HG03378 (cell line): Measurements from ENCODE around the gene NT5C.

Experiments used
- ATAC-seq: cut with Tn5 transposase; IDR thresholded peaks from one replicate; pipeline ENCODE4 v1.9.1; 2021; ENCODE audit warnings: mild to moderate bottlenecking, moderate library complexity; ENCODE audit not compliant: unreplicated experiment

The NT5C gene

DNA sequence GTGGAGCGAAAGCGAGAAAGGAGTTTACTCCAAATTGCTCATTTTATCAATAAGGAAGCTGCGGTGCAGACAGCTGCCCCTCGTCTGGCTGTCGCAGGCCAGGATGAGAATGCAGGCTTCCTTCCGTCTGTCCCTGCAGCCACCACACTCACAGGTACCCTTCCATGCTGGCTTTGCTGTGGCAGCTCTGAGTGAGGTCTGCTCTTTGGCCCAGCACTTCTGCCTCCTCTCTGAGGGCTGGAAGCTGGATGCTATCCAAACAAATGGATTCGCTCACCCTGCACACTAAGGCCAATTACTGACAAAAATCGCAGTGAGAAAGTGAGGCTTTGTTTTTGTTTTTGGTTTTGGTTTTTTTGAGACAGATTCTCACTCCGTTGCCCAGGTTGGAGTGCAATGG lies 14.8 kb downstream of the NT5C start:
- ATAC-seq, result no peak

DNA sequence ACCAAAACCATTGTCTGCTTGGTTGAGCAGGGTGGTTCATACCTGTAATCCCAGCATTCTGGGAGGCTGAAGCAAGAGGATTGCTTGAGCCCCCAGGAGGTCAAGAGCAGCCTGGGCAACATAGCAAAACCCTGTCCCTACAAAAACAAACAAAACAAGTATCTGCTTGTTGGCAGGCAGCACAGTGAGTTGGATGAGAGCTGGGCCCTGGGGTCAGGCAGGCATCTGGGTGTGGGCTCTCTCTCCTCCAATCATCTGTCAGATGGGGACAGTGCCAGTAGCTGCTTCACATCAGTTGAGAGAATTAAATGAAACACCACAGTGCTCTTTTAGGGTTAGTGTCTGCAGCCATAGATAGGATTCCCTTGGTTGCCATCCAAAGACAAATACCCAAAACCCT lies 16.0 kb downstream of the NT5C start:
- no peak for ATAC-seq

DNA sequence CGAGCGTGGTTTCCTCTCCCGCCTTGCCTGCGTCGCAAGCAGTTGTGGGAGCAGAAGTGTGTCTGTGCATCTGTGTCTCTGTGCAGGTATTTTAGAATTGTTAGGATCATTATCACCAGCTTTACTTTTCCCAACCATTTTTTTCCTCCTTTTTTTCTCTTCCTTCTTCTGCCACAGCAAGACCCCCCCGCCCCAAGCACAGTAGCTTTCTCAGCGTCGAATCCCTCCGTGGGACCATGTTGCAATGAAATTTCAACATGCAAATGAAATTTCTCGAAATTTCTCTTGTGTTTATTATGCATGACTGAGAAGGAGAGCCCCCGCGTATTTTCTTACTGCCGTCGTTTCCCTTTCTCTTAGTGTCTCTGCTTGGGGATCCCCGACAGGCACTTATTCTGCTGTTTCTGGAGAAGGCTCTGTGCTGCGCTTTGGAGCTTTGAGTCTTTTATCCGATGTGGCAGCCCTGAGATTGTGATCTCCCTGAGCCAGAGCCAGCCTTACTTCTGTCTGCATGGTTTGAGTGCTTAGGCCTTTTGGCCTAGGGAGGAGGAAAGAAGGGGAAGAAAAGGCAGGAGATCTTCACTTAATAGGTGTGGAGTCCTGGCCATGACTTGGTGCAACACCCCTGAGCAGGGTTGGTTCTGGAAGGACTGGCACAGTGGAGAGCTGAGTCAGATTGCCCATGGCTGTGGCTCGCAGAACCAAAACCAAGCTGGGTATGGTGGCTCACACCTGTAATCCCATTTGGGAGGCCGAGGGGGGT lies 16.8 kb downstream of the NT5C start:
- ATAC-seq, result no peak

DNA sequence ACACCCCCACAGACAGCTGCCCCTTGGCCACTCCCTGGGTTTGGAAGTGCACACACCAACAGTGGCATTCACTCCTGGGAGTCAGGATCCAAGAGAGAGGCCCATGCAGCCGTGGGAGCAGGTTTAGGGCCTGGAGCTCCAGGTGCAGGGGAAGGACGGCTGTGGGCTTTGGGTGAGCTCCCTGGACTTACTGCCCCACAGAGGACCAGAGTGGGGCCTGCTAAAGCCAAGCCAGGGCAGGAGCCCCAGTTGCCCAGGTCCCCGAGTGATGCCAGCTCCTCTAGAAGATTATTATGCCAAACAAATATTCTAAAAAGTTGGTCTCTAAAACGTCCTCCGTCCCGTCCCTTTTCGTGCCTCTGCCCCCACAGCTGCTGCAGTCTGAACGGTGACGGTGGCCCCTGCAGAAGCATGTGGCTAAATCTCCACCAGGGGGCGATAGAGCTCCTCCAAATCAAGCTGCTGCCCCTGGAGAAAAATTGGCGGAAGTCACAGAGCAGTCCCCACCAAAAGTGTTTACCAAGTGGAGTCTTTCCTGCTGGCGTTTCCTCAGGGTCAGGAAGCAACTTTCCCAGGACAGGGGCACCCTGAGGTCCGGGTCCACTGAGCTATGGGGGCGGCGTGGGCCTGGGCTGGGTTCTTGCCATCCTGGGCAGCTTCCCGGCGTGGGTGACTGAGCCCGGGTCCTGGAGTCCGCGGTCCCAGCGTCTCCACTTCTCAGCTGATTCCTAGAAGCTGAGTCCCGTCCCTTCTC lies 17.6 kb downstream of the NT5C start:
- ATAC-seq, result no peak

DNA sequence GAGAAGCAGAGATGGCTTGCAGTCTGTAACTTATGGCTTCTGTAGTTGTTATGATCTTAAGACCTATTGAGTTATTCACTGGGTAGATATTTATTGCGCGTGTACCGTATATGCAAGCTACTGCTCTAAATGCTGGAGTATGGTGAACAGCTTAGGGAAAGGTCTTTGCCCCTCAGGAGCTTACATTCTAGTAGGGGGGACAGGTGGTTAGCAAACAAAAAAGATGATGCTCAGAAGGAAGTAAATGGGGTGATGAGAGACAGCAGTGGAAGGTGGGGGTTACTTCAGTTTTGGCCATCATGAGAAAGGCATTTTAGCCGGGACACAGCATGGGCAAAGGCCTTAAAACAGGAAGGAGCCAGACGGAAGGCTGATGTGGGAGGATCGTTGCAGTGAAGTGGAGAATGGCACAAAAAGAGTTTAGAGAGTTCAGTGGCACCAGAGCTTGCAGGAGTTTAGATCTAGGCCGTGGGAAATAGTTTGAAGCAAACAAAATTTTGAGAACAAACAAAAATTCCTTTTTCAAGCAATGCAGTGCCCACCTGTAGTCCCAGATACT lies 19.7 kb downstream of the NT5C start:
- ATAC-seq, result no peak

DNA sequence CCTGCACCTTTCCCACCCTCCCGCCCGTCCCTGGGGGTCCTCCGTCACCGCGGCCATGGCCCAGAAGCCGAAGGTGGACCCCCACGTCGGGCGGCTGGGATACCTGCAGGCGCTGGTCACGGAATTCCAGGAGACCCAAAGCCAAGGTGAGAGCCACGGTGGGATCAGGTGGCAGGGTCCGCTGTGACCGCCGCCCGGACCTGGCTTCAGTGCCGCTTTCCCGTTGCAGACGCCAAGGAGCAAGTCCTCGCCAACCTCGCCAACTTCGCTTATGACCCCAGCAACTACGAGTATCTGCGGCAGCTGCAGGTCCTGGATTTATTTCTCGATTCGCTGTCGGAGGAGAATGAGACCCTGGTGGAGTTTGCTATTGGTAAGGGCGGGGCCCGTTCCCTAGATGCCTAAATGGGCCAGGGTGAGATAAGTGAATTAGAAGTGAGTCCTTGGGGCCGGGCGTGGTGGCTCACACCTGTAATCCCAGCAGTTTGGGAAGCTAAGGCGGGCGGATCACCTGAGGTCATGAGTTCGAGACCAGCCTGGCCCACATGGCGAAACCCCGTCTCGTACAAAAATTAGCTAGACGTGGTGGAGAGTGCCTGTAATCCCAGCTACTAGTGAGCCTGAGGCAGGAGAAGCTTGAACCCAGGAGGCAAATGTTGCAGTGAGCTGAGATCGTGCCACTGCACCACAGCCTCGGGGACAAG lies 21.2 kb downstream of the NT5C start:
- no peak for ATAC-seq

DNA sequence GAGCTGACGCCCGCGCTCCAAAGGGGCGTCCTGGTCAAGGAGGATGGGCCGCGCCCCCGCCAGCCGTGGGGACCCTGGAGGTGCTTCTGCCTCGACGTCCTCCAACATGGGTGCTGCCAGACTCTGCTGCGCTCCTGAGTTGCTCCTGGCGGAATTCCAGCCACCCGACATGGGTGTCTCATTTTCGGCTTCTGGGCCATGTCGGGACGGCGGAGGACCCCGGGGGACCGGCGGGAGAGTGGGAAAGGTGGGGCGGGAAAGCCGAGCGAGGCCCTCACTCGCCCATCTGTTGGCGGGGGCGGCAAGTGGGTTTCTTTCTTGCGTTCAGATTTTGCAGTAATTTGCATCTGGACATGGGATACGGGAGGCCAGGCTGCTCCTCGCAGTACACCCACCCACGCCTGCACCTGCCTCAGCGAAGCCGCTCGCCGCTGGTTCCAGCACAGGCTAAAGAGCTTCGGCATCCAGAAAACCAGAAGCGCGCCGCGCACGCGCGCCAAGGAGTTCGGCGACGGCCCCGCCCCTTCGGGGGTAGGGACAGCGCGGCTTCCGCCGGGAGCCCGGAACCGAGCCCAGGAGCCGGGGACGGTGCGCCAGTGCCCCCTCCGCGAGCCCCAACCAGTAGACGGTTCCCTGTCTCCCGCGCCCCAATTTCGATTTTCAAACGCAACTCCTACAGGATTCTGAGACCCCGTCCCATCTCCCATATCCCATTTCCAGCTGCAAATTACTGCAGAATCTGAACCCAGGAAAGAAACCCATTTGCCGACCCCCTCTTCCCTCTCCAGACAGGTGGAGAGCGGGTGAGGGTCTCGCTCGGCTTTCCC lies 21.9 kb downstream of the NT5C start, which contains the start of gene ARMC7:
TSS of gene ARMC7 (plus strand) at position 563 of the 827 bp plus-strand sequence. CDS start 320 bp downstream, outside the sequence.
- ATAC-seq, result peak; percentile 44

DNA sequence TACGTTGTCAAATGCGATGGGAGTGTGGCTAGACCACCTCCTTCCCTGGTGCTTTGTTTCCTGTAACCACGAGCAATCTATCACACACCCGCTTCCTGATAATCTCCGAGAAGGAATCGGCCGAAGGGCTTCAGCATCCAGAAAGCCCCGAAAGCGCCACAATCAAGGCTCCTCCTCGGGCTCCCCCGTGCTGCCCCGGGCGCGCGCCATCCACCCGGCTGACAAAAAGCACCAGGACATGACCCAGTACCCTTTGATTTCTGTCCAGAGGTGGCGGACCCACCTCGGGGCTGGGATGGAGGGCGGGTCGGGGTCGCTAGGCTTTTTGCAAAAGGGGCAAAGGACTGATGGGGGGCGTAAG lies 22.5 kb downstream of the NT5C start:
- no peak for ATAC-seq

DNA sequence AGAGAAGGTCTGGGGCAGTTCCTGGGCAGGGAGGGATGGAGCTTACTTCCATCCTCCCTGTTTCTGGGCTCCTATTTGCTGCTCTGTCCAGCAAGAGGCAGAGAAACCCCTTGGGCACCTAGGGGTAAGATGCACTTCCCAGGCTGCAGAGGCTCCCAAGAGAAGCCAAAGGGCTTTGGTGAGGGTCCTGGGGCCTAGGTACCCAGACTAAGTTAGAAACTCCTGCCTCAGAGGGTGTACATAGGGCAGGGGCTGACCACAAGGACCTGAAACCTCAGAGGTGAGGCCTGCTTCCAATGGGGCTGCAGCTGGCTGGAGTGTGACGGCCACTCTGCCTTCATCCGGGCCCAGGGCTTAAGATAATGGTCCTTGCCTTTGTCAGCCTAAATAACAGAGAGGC lies 23.3 kb downstream of the NT5C start:
- no peak for ATAC-seq

DNA sequence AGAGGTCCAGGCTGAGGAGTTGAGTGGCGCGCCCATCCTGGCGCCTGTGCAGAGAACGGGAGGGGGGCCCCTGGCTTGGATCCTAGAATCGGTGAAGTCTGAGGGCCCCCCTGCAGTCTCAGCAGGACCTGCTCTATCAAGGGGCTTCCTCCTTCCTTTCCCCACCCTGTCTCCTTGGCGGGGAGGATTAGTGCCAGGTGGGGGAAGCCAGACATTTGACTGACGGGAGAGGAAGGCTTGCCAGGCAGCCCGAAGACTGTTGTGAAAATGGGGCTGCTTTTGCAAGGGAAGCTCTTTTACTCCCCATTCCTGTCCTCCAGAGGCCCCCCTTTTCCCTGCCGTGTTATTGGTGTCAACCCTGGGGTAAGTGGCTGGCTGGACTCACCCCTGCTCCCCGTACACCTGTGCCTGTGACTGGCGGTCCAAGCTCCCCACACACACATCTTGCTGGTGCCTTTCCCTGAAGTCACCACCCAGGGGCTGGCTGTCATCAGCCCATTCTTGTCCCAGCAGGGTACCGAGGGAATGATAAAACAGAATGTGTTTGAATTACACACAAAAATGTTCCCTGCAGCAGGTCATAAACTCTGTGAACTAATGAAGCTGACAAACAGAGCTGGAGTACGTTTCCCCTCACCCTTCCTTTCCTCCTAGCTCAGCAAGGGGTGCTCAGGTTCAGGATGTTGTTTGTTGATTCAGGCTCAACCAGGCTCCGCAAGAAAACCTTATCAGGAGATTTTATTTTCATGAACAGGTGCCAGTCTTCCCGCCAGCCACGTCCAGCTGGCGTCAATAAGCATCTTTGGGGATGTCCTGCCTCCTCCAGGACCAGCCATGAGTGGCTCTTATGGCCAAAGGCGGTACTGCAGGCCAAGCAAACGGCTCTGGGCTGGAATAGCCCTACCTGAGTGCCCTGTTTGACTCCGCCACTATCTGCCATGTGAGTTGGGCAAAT lies 26.1 kb downstream of the NT5C start:
- ATAC-seq, result no peak

DNA sequence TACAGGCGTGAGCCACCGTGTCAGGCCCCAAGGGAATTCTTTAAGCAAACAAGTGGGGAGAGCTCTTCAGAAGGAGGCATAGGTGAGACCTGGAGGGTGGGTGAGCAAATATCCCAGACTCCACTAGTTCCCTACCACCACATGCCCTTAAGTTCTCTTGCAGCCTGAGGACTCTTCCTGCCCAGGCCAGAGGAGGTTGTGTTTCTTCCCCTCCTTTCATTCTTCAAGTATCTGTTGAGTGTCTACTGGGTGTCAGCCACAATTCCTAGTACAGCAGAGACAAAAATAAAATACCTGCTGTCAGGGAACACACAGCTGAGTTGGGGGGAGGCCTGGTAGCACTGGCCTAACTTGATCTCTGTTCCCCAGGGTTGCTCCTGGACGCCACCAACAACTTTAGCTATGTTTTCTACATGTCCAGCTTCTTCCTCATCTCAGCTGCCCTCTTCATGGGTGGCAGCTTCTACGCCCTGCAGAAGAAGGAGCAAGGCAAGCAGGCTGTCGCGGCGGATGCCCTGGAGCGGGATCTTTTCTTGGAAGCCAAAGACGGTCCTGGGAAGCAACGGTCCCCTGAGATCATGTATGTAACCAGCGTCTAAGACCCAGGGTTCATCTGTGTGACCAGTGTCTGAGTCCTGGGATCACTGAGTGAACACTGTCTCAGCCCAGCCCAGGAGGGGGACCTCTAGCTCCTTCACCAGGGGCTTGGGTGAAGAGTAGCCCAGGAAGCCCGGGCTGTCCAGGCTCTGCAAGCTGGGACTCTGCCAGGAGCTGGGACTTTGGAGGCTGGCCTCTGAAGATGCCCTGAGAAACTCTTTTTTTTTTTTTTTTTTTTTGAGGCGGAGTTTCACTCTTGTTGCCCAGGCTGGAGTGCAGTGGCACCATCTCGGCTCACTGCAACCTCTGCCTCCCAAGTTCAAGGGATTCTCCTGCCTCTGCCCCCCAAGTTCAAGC lies 27.7 kb downstream of the NT5C start:
- ATAC-seq, result no peak

DNA sequence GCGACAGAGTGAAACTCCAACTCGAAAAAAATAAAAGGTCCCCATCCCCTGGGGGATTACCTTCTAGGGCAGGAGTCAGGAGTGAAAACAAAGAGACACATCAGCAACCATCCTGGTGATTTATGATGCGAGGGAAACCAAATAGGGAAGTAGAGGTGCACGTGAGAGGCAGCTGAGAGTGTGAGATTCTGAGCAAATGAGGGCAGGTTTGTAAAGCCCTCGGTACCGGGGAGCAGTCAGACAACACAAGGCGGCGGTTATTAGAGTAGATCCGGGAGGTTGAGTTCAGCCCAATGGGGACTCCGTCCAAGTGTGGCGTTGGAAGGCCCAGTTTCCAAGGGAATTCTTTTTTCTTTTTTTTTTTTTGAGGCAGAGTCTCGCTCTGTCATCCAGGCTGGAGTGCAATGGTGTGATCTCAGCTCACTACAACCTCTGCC lies 29.1 kb downstream of the NT5C start:
- ATAC-seq, result no peak

DNA sequence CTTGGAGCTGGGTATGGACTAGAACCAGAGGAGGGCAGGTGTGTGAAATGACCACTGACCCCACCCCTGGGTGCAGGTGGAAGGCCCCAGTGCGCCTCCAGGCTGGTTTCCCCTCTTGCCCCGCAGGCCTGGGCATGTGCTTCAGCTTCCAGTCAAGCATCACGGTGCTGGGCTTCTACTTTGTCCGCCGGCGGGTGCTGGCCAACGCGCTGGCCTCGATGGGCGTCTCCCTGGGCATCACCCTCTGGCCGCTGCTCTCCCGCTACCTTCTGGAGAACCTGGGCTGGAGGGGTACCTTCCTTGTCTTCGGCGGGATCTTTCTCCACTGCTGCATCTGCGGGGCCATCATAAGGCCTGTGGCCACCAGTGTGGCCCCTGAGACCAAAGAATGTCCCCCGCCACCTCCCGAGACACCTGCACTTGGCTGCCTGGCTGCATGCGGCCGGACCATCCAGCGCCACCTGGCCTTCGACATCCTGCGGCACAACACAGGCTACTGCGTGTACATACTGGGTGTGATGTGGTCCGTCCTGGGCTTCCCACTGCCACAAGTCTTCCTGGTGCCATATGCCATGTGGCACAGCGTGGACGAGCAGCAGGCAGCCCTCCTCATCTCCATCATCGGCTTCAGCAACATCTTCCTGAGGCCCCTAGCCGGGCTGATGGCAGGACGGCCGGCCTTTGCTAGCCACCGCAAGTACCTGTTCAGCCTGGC lies 31.5 kb downstream of the NT5C start:
- no peak for ATAC-seq

DNA sequence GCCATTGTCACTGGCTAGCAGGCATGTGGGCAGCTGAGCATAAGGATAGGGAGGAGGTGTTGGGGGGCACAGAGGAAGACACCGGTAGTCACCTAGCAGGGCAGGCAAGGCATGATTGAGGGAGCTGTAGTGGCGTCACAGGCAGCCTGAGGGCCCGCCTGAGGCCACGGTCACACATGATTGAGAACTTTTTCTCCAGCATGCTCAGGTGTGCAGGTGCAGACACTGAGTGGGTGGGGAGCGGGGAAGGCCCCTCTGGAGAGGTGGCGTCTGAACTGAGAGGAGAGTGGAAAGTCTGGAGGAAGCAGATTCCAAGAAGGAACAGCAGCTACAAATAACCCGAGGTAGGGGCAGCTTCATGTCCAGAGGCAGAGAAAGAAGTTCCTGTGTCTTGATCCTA lies 32.7 kb downstream of the NT5C start:
- no peak for ATAC-seq

DNA sequence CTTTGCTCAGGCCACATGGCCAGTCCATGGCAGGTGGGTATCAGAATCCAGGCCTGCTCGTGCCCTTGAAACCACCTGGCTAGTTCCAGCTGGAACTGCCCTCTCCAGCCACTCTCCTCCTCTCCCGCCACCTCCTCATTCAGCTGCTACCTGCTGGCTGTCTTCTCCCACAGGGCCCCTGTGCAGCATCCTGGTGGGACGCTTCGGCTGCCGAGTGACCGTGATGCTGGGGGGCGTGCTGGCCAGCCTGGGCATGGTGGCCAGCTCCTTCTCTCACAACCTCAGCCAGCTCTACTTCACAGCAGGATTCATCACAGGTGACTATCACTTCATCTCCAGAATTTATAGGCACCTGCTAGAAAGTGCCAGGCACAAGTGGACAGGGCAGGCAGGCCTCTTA lies 33.7 kb downstream of the NT5C start:
- no peak for ATAC-seq

DNA sequence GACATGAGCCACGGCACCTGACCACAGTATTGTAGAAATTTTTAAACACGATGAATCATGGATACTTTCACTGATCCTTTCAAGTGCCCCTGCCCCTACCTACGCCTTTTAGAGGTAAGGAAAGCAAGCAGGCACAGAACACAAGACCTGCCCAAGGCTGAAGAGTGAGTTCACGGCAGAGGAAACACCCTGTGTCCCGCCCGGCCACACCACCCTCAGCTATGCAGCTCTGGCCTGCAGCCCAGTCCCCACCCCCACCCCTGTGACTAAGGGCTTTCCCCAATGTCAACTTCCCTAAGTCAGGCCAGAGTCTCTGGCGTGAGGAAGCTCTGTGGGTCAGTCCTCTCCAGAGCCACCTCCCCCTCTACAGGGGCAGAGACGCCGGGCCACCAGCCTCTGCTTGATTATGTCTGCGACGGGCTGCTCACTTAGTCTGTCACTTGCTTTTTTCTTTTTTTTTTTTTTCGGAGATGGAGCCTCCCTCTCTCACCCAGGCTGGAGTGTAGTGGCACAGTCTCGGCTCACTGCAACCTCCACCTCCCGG lies 35.4 kb downstream of the NT5C start:
- ATAC-seq, result no peak

DNA sequence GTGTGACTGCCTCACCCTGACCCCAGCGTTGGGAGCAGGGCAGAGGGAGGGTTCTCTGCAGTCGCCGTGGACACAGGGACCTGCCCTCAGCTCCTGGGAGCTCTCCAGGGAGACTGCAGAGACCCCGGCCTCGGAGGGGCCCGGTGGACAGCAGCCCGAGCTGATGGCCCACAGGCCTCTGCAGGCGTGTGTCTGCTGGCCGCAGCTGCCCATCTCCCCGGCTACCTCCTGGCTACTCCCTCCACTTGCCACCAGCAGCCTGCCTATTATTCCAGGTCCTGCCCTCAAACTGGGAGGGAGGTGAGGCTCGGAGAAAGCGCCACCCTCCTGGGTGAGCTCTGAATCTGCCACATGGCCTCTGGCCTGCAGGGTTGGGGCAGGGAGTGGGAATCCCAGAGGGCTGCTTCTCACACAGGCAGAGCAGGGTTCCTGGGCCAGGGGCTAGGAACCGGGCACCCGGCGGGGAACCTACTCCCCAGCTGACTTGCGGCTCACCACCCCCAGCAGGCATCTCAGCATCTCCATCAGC lies 36.6 kb downstream of the NT5C start:
- ATAC-seq, result no peak
